Activated CD8-positive, alpha-beta memory T cell treated with anti-CD3 and anti-CD28 coated beads for 4 hours (primary cell): ENCODE data around the gene STEAP1B.
A peak's percentile ranks its signal among the peaks of the same experiment; 100 is the strongest.
"Not testable (repeated sequence)": the region's sequence is repeated elsewhere in the genome, so short reads cannot be mapped to it uniquely, and the experiment has no call there.

ENCODE experiments used
- DNase-seq, 2 donors: peaks; one replicate each; pipeline ENCODE4 v3.0.0-alpha.2; 2020; ENCODE audit warnings: low read depth in 2 of 2

Gene STEAP1B

DNA sequence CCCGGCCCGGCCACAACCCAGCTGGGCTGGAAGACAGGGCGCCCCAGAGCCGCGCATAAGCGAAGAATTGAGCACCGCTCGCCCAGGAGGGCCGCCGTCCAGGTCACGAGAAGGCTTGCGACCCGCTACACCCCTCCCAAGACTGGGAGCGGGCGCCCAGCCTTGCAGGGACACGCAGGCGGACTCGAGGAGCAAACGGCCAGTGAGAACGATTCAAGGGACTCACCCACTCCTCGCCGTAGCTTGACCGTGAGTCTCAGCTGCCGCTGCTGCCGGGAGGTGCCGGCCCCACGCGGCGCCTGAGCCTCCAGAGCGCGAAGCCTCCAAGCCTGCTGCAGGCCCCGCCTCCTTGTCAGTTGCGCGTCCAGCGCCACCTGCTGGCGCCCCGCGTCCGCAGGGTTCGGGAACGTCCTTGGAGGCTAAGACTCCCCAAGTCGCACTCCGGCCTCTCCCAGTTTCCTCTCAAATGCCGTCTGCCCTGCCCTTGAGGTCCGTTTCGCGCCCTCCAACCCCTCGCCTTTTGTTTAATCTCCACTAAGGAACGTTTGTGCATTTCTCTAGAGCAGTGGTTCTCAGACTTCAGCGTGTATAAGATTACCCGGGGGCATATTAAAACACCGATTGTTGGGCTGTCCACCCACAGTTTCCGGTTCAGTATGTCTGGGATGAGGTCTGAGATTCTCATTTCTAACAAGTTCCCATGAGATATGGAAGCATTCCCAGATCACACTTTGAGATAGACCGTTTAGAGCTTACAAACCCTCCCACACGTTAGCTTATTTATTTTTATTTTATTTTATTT lies at the start of gene STEAP1B:
TSS of gene STEAP1B (minus strand) at position 301 of the 802 bp plus-strand sequence. CDS start 5,333 bp downstream, outside the sequence.
- peak; percentile 62 to 64 for DNase-seq

DNA sequence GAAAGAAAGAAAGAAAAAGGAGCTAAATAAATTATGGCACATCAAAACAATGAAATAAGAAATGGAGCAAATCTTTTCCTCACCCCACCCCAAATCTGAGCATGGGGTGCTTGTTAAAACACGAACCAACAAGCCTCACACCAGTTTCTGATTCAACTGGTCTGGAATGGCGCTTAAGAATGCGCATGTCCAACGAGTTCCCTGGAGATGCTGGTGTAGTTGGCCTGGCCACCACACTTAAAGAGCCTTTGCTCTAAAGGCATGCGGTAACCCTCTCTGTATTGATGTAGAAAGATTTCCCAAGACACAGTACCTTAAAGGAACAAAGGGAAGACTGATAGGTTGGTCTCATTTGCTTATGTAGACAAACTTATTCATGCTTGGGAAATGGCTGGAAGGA lies 49.1 kb upstream of the STEAP1B start:
- DNase-seq, result no peak

- no peak for DNase-seq
These were observed 48.3 kb upstream of the STEAP1B start for GRCh38 chr7:22548313-22548712.

- DNase-seq, result no peak
These were observed 46.8 kb upstream of the STEAP1B start for GRCh38 chr7:22546769-22547168.

DNA sequence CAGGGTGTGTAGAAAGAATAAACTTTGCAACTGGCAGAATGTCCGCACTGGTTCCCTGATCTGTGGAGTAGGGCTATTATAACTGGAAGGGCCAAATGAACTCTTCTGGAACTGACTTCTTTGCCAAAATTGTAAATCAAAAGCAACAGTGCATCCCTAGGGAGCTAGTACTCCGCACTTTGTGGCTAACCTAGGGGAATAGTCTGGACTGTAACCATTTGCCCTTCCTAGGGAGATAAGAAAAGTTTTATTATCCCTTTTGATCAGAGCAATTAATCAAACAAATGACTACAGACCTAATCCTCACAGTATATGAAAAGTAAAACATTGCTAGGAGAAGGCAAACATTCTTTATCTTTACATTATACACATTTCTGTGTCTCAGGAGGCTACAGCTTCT lies 45.5 kb upstream of the STEAP1B start:
- DNase-seq, result no peak

- DNase-seq, result no peak
These were observed 44.3 kb upstream of the STEAP1B start for GRCh38 chr7:22544245-22544644.

- no peak for DNase-seq
These were observed 43.2 kb upstream of the STEAP1B start for GRCh38 chr7:22543169-22543568.

- no peak for DNase-seq
These were observed 42.7 kb upstream of the STEAP1B start for GRCh38 chr7:22542669-22543068.

- no peak for DNase-seq
These were observed 42.3 kb upstream of the STEAP1B start for GRCh38 chr7:22542254-22542653.

DNA sequence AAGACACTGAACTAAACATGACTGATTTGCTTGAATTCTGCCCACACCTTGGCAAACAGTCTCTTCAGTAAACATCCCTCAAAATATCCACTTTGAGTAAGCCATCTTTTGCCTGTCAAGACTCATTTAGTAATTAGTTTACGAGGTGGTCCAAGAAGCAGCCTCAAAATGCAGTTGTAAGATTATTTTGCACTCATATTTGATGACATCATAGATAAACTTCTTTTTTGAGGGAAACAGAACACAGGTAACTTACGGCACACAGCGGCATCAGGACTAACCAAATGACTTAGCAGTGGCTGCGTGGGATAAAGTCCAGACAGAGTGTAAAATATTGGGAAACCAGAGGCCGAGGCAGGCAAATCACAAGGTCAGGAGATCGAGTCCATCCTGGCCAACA lies 41.8 kb upstream of the STEAP1B start:
- no peak for DNase-seq

DNA sequence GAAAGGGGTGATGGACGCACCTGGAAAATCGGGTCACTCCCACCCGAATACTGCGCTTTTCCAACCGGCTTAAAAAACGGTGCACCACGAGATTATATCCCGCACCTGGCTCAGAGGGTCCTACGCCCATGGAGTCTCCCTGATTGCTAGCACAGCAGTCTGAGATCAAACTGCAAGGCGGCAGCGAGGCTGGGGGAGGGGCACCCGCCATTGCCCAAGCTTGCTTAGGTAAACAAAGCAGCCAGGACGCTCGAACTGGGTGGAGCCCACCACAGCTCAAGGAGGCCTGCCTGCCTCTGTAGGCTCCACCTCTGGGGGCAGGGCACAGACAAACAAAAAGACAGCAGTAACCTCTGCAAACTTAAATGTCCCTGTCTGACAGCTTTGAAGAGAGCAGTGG lies 28.5 kb upstream of the STEAP1B start:
- DNase-seq, result not testable (repeated sequence)

DNA sequence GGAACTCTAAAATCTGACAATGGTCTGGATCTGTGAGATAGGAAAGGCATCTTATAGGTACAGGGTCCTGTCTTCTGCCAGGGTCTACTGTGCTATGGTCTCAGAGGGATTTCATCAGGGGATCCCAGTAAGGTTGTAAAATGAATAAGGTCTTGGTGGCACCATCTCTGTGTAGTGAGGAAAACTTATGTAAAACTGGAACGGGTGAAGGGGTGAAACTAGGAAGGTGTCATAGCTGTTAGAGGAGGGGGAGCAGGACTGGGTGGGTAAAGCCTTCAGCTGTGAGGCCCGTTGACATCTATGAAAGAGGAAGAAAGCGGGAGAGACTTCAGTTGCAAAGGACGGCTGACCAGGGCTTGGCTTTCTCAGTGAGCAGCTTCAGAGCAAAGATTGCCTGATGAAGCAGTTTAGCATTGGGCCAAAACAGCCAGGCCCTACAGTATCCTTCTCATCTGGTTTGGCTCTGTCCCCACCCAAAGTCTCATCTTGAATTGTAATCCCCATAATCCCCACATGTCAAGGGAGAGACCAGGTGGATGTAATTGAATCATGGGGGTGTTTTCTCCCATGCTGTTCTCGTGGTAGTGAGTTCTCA lies 24.5 kb upstream of the STEAP1B start:
- DNase-seq, result not testable (repeated sequence)

- not testable (repeated sequence) for DNase-seq
These were observed 23.7 kb upstream of the STEAP1B start for GRCh38 chr7:22523478-22524352.

GRCh38 chr7:22519560-22519959 lies 19.6 kb upstream of the STEAP1B start:
- not testable (repeated sequence) for DNase-seq

- DNase-seq, result not testable (repeated sequence)
These were observed 17.0 kb upstream of the STEAP1B start for GRCh38 chr7:22516950-22517349.

GRCh38 chr7:22514963-22515362 lies 15.0 kb upstream of the STEAP1B start:
- DNase-seq, result not testable (repeated sequence)

DNA sequence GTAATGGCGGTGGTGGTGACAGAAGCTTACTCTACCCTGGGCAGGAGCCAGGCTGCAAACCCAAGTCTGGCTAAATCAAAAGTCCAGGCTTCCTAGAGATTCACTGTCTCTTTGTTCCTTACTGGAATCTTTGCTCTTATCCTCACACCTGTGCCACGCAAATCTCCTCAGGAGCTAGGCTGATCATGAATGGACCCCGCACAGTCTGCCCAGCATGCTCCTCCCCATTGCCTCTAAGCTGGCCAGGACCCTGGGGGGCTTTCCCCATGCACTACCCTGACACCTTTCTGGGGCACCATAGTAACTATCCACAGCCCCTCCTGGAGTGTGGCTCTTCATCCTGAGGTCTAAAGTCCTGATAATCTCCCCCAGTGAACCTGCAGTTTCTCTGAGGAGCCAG lies 7.3 kb upstream of the STEAP1B start:
- DNase-seq, result not testable (repeated sequence)

DNA sequence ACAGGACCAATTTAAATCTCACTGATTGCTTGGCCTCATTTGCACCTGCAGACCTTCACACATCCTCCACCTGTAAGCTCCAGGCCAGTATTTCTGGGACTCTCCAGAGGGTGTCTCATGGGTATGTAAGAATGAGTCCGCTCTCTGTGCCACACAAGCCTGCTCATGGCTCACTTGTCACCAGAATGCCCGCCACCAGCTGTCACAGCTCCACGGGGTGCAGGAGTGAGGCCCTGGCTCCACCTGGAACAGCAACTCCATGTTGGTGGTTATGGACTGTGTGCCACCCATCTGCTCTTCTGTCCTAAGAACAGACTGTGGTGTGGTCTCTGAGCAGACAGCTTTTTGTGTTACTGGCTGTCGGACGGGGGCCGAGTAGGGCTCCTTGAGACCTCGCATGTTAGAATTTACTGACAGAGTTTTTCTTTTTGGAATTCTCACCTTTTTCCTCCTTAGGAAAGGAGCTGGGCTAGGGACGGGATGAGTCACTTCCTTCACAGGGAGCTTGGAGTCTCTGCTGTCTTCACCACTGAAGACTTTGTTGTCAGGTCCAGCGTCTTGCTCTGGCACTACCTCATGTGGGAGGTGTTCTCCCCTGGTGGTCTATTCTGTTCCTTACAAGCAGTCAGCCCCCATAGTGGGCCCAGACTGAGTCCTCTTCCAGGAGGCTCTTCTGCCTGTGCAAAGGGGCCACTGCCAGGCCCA lies 6.5 kb upstream of the STEAP1B start:
- DNase-seq, result not testable (repeated sequence)

DNA sequence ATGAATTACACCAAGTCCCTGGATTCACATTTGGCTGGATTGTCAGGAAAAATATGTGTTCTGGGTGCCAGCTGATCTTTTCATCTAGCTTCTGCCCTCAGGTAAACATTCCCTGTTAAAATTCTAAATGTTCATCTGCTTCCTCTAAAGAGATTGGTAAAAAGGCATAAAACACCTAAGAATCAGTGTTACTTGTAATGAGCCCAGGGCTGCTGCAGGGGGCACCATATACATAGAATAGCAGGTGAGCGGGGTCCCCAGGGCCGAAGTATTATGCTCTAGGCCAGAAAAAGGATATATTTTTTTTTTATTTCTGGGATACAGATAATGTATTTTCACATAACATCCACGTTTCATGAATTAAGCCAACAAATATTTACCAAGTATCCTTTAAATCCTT lies 4.5 kb upstream of the STEAP1B start:
- not testable (repeated sequence) for DNase-seq

- DNase-seq, result not testable (repeated sequence)
These were observed 2.1 kb upstream of the STEAP1B start for GRCh38 chr7:22502104-22502503.

DNA sequence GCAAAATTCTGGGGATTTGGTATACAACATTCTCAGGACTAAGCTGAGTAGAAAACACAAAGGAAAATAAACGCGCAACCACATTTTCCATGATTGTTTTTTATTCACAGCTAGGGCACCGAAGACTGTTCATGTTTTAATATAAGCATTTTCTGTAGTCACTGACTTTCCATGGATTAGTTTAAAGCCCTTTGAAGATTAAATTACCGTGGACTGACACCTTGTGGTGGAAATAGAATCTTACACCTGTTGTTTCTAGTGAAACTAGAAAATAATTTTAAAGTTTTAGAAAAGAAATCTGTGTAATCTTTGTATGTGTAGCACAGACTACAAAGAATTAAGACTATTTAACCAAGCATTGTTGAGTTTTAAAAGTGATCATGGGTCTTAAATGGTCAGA lies 1.3 kb upstream of the STEAP1B start:
- DNase-seq, result not testable (repeated sequence)

GRCh38 chr7:22499044-22499443 lies 944 bp downstream of the STEAP1B start:
- no peak for DNase-seq
